GM10266 (cell line): ENCODE data around the gene TSKS.

Experiments
- DNase-seq: peaks from one replicate; pipeline ENCODE4 v3.0.0; 2012; ENCODE audit errors: extremely low spot score
- TF ChIP-seq, protein P1 (sequence below): IDR thresholded peaks from 2 replicates; pipeline ENCODE4 v1.5.1; 2012; ENCODE audit warnings: mild to moderate bottlenecking, low read depth; ENCODE audit not compliant: control insufficient read depth, insufficient read depth; ENCODE audit errors: missing control alignments

Gene TSKS

DNA sequence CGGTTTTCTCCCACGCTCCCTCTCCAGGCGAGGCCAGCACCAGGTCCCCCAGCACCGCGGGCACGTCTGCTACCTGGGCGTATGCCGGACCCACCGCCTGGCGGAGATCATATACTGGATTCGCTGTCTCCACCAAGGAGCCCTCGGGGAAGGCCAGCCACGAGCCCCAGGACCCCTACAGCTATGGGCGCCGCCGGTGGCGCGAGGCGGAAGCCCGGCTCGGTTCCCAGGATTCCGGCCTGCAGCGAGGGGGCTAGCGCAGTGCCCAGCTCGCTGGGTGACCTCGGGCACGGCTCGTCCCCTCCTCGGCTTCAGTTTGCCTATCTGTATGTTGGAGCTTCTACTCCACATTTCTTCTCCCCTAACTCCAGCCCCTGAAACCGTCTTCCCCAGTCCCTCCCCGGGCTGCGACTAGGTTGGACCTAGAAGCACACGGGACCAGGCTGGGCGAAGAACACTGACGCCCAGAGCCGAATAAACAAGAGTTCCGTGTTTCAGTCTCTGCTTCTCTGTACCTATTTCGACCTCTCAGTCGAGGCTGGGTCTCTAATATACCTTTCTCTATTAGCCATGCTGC is 72.9 kb downstream of the TSKS start:
- no peak for DNase-seq

More for the DNA sequence above, 72.9 kb downstream of the TSKS start:
- TF ChIP-seq, protein P1, sequence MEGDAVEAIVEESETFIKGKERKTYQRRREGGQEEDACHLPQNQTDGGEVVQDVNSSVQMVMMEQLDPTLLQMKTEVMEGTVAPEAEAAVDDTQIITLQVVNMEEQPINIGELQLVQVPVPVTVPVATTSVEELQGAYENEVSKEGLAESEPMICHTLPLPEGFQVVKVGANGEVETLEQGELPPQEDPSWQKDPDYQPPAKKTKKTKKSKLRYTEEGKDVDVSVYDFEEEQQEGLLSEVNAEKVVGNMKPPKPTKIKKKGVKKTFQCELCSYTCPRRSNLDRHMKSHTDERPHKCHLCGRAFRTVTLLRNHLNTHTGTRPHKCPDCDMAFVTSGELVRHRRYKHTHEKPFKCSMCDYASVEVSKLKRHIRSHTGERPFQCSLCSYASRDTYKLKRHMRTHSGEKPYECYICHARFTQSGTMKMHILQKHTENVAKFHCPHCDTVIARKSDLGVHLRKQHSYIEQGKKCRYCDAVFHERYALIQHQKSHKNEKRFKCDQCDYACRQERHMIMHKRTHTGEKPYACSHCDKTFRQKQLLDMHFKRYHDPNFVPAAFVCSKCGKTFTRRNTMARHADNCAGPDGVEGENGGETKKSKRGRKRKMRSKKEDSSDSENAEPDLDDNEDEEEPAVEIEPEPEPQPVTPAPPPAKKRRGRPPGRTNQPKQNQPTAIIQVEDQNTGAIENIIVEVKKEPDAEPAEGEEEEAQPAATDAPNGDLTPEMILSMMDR: no peak
